Keratinocyte (primary cell): ENCODE measurements around the gene SCCPDH. TPM values are rescaled to one million over a fixed set of nuclear protein-coding genes. Genes with fewer than 3 reads are reported as not detected.
"Not testable (repeated sequence)": the region's sequence is repeated elsewhere in the genome, so short reads cannot be mapped to it uniquely, and the experiment has no call there.

Experiments used
- DNase-seq: peaks from one replicate; pipeline ENCODE4 v3.0.0-alpha.2; 2011; ENCODE audit warnings: low read depth, missing footprints, low spot score
- FAIRE-seq: peaks from 2 replicates; lab custom pipeline; 2011; peaks lifted over from hg19 to GRCh38; lab: Jason Lieb, UNC
- H2AFZ ChIP-seq: 2 replicates; pipeline ENCODE4 v1.6.0; 2012; ENCODE audit warnings: low read length, control low read depth, inconsistent platforms; ENCODE audit not compliant: control insufficient read depth
- H3K27ac ChIP-seq: 2 replicates; pipeline ENCODE4 v1.5.1; 2011; ENCODE audit warnings: low read length; ENCODE audit not compliant: control insufficient read depth, insufficient read depth
- H3K27me3 ChIP-seq: 3 replicates; pipeline ENCODE4 v1.6.0; 2011; ENCODE audit warnings: low read length; ENCODE audit not compliant: control insufficient read depth, insufficient read depth; ENCODE audit errors: extremely low read depth
- H3K36me3 ChIP-seq, 2 experiments: 2 replicates in 1 of 2; 3 replicates in 1 of 2; pipeline ENCODE4 v1.5.1; 2011; ENCODE audit warnings: low read length in 2 of 2, mild to moderate bottlenecking in 1 of 2; ENCODE audit not compliant: control insufficient read depth in 2 of 2, insufficient read depth in 2 of 2; ENCODE audit errors: extremely low read depth in 1 of 2
- H3K4me1 ChIP-seq: 3 replicates; pipeline ENCODE4 v1.5.1; 2011; ENCODE audit warnings: low read length; ENCODE audit not compliant: control insufficient read depth, insufficient read depth; ENCODE audit errors: extremely low read depth
- H3K4me2 ChIP-seq: 3 replicates; pipeline ENCODE4 v1.6.0; 2011; ENCODE audit warnings: low read depth, low read length; ENCODE audit not compliant: control insufficient read depth, insufficient read depth; ENCODE audit errors: extremely low read depth
- H3K4me3 ChIP-seq, 3 experiments: fragments of 200-600 bp in 1 of 3; sonication (generic) in 1 of 3; 2 replicates in 2 of 3; 3 replicates in 1 of 3; pipeline ENCODE4 v1.5.1; 2011 to 2016; ENCODE audit warnings: low read length in 3 of 3, mild to moderate bottlenecking in 3 of 3, control low read depth in 2 of 3, inconsistent platforms in 1 of 3, low read depth in 1 of 3, mixed read lengths in 1 of 3, mixed run types in 1 of 3, moderate library complexity in 1 of 3; ENCODE audit not compliant: control insufficient read depth in 2 of 3, insufficient read depth in 2 of 3; ENCODE audit errors: extremely low read depth in 1 of 3
- H3K79me2 ChIP-seq: 2 replicates; pipeline ENCODE4 v1.6.0; 2012; ENCODE audit warnings: low read length; ENCODE audit not compliant: control insufficient read depth, insufficient read depth
- H3K9ac ChIP-seq: 3 replicates; pipeline ENCODE4 v1.6.0; 2011; ENCODE audit warnings: low read length; ENCODE audit not compliant: control insufficient read depth, insufficient read depth; ENCODE audit errors: extremely low read depth
- H3K9me1 ChIP-seq: 3 replicates; pipeline ENCODE4 v1.6.0; 2011; ENCODE audit warnings: low read length; ENCODE audit not compliant: control insufficient read depth, insufficient read depth; ENCODE audit errors: extremely low read depth
- H3K9me3 ChIP-seq: 2 replicates; pipeline ENCODE4 v1.5.1; 2012; ENCODE audit warnings: low read depth, low read length; ENCODE audit not compliant: control insufficient read depth
- H4K20me1 ChIP-seq: 3 replicates; pipeline ENCODE4 v1.6.0; 2011; ENCODE audit warnings: low read length; ENCODE audit not compliant: control insufficient read depth, insufficient read depth; ENCODE audit errors: extremely low read depth
- CTCF ChIP-seq, 3 experiments: IDR thresholded peaks in 1 of 3; conservative IDR thresholded peaks in 1 of 3; optimal IDR thresholded peaks in 1 of 3; 2 replicates in 2 of 3; 3 replicates in 1 of 3; pipeline versions ENCODE3 to v1.5.1; 2011; ENCODE audit warnings: low read length in 3 of 3, mild to moderate bottlenecking in 3 of 3, moderate library complexity in 2 of 3, control low read depth in 1 of 3, inconsistent platforms in 1 of 3; ENCODE audit not compliant: insufficient read depth in 2 of 3; ENCODE audit errors: extremely low read depth in 1 of 3
- EZH2 ChIP-seq: IDR thresholded peaks from one replicate; pipeline ENCODE4 v1.6.1; 2012; ENCODE audit warnings: inconsistent platforms, mild to moderate bottlenecking, low read length, moderate library complexity
- dilution Hi-C: fragments of 300-500 bp; cut with MboI; formaldehyde crosslinking; loops from one replicate; pipeline ENCODE4 v1.7.0; 2020; ENCODE audit warnings: low sequenced_read_pairs; ENCODE audit not compliant: extremely low pct_ligation_motif_present
- polyA plus RNA-seq, 5 experiments: library from polyadenylated mRNA; depleted of rRNA in 3 of 5; stranded (reverse) in 3 of 5; stranded (forward) in 1 of 5; unstranded in 1 of 5; fragments of >200 nt; gene quantifications; 1 replicate in 1 of 5; 2 replicates in 3 of 5; 3 replicates in 1 of 5; pipeline versions ENCODE4 v1.2.1 to v1.2.3, GENCODE V29; 2011 to 2012; ENCODE audit warnings: missing spikeins in 2 of 5, low read depth in 1 of 5, low replicate concordance in 1 of 5

SCCPDH gene
- polyA plus RNA-seq, 1 donor (not counting 4 experiments of a cell fraction or from before 2014, with no cell fraction given): 4.3 TPM

GRCh38 chr1:246809473-246809872 is 85.3 kb downstream of the SCCPDH start:
- Histone ChIP-seq H3K9ac (no peak overlapping the region), H3K36me3 (no peaks in the 10 kb centered on the region), H2AFZ (no peak overlapping the region), H3K4me1 (no peaks in the 10 kb centered on the region), H3K4me2 (no peak overlapping the region), H3K79me2 (no peaks in the 10 kb centered on the region), H3K4me3 (no peak overlapping the region), H3K27me3 (no peaks in the 10 kb centered on the region), H4K20me1 (no peaks in the 10 kb centered on the region), H3K9me3 (no peaks in the 10 kb centered on the region), H3K9me1 (no peaks in the 10 kb centered on the region), H3K27ac (no peak overlapping the region)
- FAIRE-seq: no peak
- TF ChIP-seq EZH2 (no peak), CTCF (optimal IDR thresholded peaks at IDR 0.05 in 1 of 3, IDR thresholded peaks at IDR 0.05 in 1 of 3, conservative IDR thresholded peaks at IDR 0.05 in 1 of 3; ENCODE audit: extremely low read depth in 1 of 3, insufficient read depth in 2 of 3, low read length in 3 of 3) (peak in 1 of 3 experiments; percentile 2)
- dilution Hi-C loops: no loop called here
- DNase-seq: no peak

GRCh38 chr1:246811985-246812384 is 87.8 kb downstream of the SCCPDH start:
- Histone ChIP-seq H2AFZ (no peak overlapping the region), H3K27me3 (no peaks in the 10 kb centered on the region), H3K36me3 (no peaks in the 10 kb centered on the region), H3K9me3 (no peaks in the 10 kb centered on the region), H3K27ac (no peak overlapping the region), H3K4me1 (no peaks in the 10 kb centered on the region), H3K9ac (no peak overlapping the region), H4K20me1 (no peaks in the 10 kb centered on the region), H3K79me2 (no peaks in the 10 kb centered on the region), H3K9me1 (no peaks in the 10 kb centered on the region), H3K4me3 (no peak overlapping the region), H3K4me2 (no peak overlapping the region)
- no peak for FAIRE-seq
- dilution Hi-C loops: no loop called here
- no peak for TF ChIP-seq CTCF (optimal IDR thresholded peaks at IDR 0.05 in 1 of 3, IDR thresholded peaks at IDR 0.05 in 1 of 3, conservative IDR thresholded peaks at IDR 0.05 in 1 of 3; ENCODE audit: extremely low read depth in 1 of 3, insufficient read depth in 2 of 3, low read length in 3 of 3)
- no peak for TF ChIP-seq EZH2
- no peak for DNase-seq

- dilution Hi-C loops, FAIRE-seq, H3K9me1 ChIP-seq, H3K9me3 ChIP-seq, H3K4me1 ChIP-seq, H3K4me2 ChIP-seq, DNase-seq, H3K27me3 ChIP-seq, H3K36me3 ChIP-seq, H3K79me2 ChIP-seq, H2AFZ ChIP-seq, H3K27ac ChIP-seq, H3K4me3 ChIP-seq, H3K9ac ChIP-seq, H4K20me1 ChIP-seq: not testable (repeated sequence)
These were observed 89.1 kb downstream of the SCCPDH start for GRCh38 chr1:246813325-246813724.
